Choroid plexus epithelial cell (primary cell): ENCODE results near the gene RPAP2.
"Not testable (repeated sequence)": the region's sequence is repeated elsewhere in the genome, so short reads cannot be mapped to it uniquely, and the experiment has no call there.

Experiments
- DNase-seq: peaks from one replicate; pipeline ENCODE4 v3.0.0-alpha.2; 2010; ENCODE audit warnings: low read depth
- H3K4me3 ChIP-seq: 2 replicates; pipeline ENCODE4 v1.5.1; 2011; ENCODE audit warnings: low read depth, mild to moderate bottlenecking, control low read depth, low read length, moderate library complexity
- TF ChIP-seq, protein P1 (sequence below): conservative IDR thresholded peaks from 2 replicates; pipeline ENCODE4 v1.5.1; 2011; ENCODE audit warnings: low read depth, mild to moderate bottlenecking, control low read depth, inconsistent platforms, low read length, moderate library complexity

Gene RPAP2

GRCh38 chr1:92409946-92410549 lies 111.2 kb downstream of the RPAP2 start:
- no peak overlapping the region for H3K4me3 ChIP-seq
- TF ChIP-seq, protein P1, sequence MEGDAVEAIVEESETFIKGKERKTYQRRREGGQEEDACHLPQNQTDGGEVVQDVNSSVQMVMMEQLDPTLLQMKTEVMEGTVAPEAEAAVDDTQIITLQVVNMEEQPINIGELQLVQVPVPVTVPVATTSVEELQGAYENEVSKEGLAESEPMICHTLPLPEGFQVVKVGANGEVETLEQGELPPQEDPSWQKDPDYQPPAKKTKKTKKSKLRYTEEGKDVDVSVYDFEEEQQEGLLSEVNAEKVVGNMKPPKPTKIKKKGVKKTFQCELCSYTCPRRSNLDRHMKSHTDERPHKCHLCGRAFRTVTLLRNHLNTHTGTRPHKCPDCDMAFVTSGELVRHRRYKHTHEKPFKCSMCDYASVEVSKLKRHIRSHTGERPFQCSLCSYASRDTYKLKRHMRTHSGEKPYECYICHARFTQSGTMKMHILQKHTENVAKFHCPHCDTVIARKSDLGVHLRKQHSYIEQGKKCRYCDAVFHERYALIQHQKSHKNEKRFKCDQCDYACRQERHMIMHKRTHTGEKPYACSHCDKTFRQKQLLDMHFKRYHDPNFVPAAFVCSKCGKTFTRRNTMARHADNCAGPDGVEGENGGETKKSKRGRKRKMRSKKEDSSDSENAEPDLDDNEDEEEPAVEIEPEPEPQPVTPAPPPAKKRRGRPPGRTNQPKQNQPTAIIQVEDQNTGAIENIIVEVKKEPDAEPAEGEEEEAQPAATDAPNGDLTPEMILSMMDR = no peak
- DNase-seq = no peak

GRCh38 chr1:92410706-92411105 lies 111.8 kb downstream of the RPAP2 start:
- no peak overlapping the region for H3K4me3 ChIP-seq
- DNase-seq = no peak
- TF ChIP-seq, protein P1 = no peak

DNA sequence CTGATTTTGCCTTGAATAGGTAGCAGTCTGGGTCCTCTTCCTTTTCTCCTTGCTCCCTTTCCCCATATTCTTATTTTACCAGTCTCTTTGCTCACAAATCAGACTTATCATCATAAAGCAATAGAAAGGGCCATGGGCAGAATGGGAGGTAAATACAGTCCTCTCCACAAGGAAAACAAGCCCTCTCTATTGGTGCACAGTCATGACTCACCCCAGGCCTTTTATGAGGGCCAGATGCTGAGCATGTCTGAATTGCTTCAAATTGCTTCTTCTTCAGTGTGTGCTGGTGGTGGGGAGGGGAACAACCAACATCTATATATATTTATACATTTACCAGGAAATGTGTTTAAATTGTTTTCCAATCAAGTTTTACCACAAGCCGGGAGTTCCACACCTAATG lies 112.7 kb downstream of the RPAP2 start:
- H3K4me3 ChIP-seq = no peak overlapping the region
- TF ChIP-seq, protein P1 = no peak
- DNase-seq = peak; percentile 69

- H3K4me3 ChIP-seq = no peak overlapping the region
- TF ChIP-seq, protein P1 = no peak
- no peak for DNase-seq
Measured at GRCh38 chr1:92419642-92420041, 120.8 kb downstream of the RPAP2 start.

DNA sequence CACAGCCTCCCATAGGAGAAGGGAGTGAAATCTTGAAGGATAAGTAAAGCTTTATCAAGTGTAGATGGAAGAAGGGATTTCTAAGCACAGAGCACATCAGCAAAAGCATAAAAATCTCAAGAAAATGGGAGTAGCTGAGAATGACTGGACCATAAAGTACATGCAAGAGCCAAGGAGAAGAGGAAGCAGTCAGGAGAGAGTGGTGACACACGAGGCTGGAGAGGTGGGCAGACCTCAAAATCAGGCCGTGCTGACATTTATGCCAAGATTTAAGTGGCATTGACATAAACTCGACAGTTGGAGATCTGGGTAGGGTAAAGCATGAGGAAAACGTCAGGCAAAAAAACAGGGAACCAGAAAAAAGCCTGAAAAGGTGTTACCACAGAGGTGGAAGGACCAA lies 125.5 kb downstream of the RPAP2 start:
- no peak overlapping the region for H3K4me3 ChIP-seq
- TF ChIP-seq, protein P1 = no peak

GRCh38 chr1:92425617-92426016 lies 126.8 kb downstream of the RPAP2 start:
- TF ChIP-seq, protein P1 = no peak
- no peak for DNase-seq
- H3K4me3 ChIP-seq = no peak overlapping the region

More for the DNA sequence above, 125.5 kb downstream of the RPAP2 start:
- no peak for DNase-seq

DNA sequence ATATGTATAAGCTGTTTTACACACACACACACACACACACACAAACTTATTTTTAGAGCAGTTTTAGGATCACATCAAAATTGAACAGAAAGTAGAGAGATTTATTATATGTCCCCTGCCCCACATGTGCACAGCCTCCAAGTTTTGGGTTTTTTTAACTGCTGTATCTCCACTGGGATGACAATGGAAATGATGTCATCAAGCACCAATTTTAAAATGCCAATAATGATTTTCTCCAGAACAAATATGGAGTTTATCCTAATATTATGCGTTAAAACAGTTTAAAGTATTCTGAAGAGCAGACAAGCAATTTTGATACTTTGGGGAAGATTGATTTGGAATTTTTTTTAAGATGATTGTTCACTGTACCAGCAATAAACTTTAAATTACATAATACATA lies 131.2 kb downstream of the RPAP2 start:
- no peak for DNase-seq
- H3K4me3 ChIP-seq = no peak overlapping the region
- TF ChIP-seq, protein P1 = no peak

DNA sequence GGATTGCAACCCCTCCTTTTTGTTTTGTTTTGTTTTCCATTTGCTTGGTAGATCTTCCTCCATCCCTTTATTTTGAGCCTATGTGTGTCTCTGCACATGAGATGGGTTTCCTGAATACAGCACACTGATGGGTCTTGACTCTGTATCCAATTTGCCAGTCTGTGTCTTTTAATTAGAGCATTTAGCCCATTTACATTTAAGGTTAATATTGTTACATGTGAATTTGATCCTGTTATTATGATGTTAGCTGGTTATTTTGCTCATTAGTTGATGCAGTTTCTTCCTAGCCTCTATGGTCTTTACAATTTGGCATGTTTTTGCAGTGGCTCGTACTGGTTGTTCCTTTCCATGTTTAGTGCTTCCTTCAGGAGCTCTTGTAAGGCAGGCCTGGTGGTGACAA lies 135.7 kb downstream of the RPAP2 start:
- DNase-seq, H3K4me3 ChIP-seq: not testable (repeated sequence)
